Measurements from ENCODE around the gene DEFB112.

Gene DEFB112

DNA sequence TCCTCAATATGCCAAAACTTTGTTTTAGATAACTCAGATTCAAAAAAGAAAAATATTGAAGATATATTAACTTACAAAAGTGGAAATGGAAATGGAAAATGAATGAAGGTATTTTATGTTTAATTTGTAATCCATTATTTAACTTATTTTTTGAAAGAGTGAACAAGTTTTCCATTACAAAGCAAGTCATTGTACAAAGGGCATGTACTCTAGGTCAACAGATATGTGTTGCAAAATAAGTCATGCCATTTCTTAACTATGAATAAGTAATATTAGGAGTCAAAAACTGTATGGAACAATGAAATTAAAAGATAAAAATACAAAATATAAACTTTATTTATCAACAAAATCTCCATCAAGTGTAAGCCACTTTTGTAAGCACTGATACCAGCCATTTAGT, 54.5 kb downstream of the DEFB112 start:
- no peak for DNase-seq (ENCODE audit: low spot score)
